ENCODE results near the gene CUL3. TPM values are rescaled to one million over a fixed set of nuclear protein-coding genes. Genes with fewer than 3 reads are reported as not detected.

The CUL3 gene
- 65.9 TPM for total RNA-seq (2013)
- polyA plus RNA-seq, result 10 to 100 TPM; 12.3 to 28.7 (median 12.9) TPM
- 17.5 and 29.4 TPM in 2 replicates for polyA minus RNA-seq
- total RNA-seq, result 96.3 to 170 (median 125) reads per million in 11 experiments

DNA sequence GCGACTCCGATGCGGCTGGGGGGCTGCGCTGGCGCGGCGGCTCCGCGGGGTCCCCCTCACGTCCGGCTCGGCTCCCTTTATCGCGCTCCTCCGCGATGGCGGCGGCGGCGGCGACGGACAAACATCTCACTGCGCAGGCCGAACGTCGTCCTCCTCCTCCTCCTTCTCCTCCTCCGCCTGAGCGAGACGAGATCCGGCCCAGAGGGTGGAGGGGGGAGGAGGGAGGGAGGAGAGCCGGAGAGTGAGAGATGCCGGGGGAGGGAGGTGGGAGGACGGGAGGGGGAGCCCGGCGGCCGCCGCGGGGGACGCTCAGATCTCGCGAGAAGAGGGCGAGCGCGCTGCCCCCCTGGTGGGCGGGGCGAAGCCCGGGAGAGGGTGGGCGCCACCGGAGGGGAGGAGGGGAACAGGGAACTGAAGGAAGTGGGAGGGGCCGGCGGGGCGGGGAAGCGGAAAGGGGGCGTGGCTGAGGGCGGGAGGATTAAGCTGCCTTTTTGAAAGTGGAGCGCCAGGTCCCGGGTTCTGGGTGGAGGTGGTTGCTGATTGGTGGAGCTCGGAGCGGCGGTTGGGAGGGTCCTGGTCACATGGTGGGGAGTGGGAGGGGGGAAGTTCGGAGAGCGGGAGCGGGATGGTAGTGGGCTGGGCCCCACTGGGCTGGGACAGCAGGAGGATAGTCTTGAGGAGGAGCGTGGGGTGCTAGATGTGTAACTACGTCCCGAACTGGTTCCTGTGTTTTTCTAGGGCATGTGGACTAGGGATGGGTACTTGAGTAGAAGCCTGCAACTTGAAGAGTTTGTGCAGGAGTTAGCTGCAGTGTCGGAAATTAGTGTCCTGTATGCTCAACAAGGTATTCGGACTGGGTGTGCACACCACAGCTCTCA lies at the start of gene CUL3:
Gene CUL3 (minus strand): TSS at position 153 of the 878 bp plus-strand sequence. CDS start 354 bp downstream, outside the sequence.
- peak within 1 kb of the TSS; percentile 80 for H3K9ac ChIP-seq (ENCODE audit: insufficient read depth, low read length, poor library complexity, severe bottlenecking)
- peaks cover 0 to 2% of the 10 kb centered on the region in 2 donors for H3K36me3 ChIP-seq (replicated peaks in 1 of 2; ENCODE audit: control insufficient read depth in 1 of 2, insufficient read depth in 2 of 2, low read length in 2 of 2)
- H3K4me3 ChIP-seq (replicated peaks in 1 of 3; ENCODE audit: low read depth in 2 of 3, low read length in 3 of 3), result peak within 1 kb of the TSS; percentile 92 to 99 (median 94)
- under 1% methylated on average over 48 of the region's 68 CpGs for WGBS (ENCODE audit: insufficient coverage)
- Mint-ChIP-seq H3K9me3 (peaks cover 0 to 2% (median 0%) of the 10 kb centered on the region in 7 donors), H3K27me3 (ENCODE audit: low read depth in 3 of 3) (peaks cover 0 to 2% (median 0%) of the 10 kb centered on the region in 3 donors), H3K4me3 (peak within 1 kb of the TSS; percentile 99), H3K4me1 (peaks cover 37% of the 10 kb centered on the region), H3K36me3 (peaks cover 2 to 11% of the 10 kb centered on the region in 2 donors), H3K27ac (peak within 1 kb of the TSS; percentile 93 to 98 (median 97))
- TF ChIP-seq, protein P1, sequence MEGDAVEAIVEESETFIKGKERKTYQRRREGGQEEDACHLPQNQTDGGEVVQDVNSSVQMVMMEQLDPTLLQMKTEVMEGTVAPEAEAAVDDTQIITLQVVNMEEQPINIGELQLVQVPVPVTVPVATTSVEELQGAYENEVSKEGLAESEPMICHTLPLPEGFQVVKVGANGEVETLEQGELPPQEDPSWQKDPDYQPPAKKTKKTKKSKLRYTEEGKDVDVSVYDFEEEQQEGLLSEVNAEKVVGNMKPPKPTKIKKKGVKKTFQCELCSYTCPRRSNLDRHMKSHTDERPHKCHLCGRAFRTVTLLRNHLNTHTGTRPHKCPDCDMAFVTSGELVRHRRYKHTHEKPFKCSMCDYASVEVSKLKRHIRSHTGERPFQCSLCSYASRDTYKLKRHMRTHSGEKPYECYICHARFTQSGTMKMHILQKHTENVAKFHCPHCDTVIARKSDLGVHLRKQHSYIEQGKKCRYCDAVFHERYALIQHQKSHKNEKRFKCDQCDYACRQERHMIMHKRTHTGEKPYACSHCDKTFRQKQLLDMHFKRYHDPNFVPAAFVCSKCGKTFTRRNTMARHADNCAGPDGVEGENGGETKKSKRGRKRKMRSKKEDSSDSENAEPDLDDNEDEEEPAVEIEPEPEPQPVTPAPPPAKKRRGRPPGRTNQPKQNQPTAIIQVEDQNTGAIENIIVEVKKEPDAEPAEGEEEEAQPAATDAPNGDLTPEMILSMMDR (IDR thresholded peaks at IDR 0.05), result no peak
- H4K20me1 ChIP-seq (ENCODE audit: insufficient read depth, low read length), result peaks cover 41% of the 10 kb centered on the region
- H3K27me3 ChIP-seq (ENCODE audit: control insufficient read depth in 2 of 2, insufficient read depth in 2 of 2, low read length in 2 of 2), result no peaks in the 10 kb centered on the region
- H3K4me2 ChIP-seq (replicated peaks; ENCODE audit: extremely low read depth, low read length, poor library complexity, severe bottlenecking), result peak within 1 kb of the TSS; percentile 98
- peak within 1 kb of the TSS; percentile 79 for H2AFZ ChIP-seq (ENCODE audit: insufficient read depth, low read depth, low read length, poor library complexity, severe bottlenecking)
- H3K9me3 ChIP-seq (replicated peaks in 1 of 2; ENCODE audit: control insufficient read depth in 1 of 2, insufficient read depth in 1 of 2, low read length in 2 of 2), result no peaks in the 10 kb centered on the region
- peaks cover 32 to 38% of the 10 kb centered on the region in 2 donors for H3K4me1 ChIP-seq (ENCODE audit: control insufficient read depth in 1 of 2, insufficient read depth in 2 of 2, low read length in 2 of 2)
- intact Hi-C loops (cut with micrococcal nuclease), result loop anchor here in 1 of 2 donors (10.0 kb wide), 1 partner anchor 631 kb away; the partner anchor contains the start of gene MRPL44
- peak within 1 kb of the TSS; percentile 79 to 88 for H3K27ac ChIP-seq (ENCODE audit: low read depth in 1 of 2, low read length in 2 of 2)
- peak; percentile 91 to 98 (median 97) for DNase-seq
- H3K79me2 ChIP-seq (ENCODE audit: insufficient read depth, low read length), result peaks cover 47% of the 10 kb centered on the region

DNA sequence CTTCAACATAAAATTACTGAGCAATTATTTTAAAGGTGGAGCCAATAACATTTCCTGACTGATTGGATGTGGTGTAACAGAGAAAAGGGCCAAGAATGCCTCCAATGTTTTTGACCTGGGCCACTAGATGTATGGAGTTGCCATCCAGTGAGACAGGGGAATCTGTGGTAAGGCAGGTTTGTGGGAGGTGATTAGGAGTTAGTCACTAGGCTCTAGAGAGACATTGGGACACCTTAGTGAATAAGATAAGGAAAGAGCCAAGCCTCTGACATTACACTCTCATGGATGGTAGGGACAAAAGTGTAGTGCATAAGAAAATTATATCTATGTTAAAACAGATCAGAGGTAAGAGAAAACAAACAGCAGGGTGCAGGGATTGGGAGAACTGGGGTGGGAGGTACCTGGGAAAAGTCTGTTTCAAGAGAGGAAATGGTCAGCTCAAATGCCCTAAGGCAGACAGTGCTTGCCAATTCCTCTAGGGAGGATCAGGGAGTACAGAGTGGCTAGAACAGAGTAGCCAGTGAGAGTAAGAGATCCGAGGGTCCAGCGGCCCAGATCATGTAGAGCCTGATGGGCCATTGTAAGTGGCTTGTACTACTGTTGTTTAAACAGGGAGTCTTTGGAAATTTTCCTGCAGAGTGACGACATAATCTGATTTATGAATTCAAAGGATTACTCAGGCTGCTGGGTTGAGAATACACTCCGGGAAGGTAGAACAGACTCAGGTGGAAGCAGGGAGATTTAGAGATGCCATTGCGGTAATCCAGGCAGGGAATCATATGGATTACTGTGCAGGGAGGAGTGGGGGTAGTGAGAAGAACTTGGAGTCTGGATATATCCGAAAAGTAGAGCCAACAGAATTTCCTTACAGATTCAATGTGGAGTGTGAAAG lies 45.7 kb upstream of the CUL3 start:
- Histone ChIP-seq H3K36me3 (replicated peaks in 1 of 2; ENCODE audit: control insufficient read depth in 1 of 2, insufficient read depth in 2 of 2, low read length in 2 of 2) (no peaks in the 10 kb centered on the region), H3K9me3 (replicated peaks in 1 of 2; ENCODE audit: control insufficient read depth in 1 of 2, insufficient read depth in 1 of 2, low read length in 2 of 2) (no peaks in the 10 kb centered on the region), H3K27me3 (ENCODE audit: control insufficient read depth in 2 of 2, insufficient read depth in 2 of 2, low read length in 2 of 2) (no peaks in the 10 kb centered on the region), H2AFZ (ENCODE audit: insufficient read depth, low read depth, low read length, poor library complexity, severe bottlenecking) (no peak overlapping the region), H3K4me1 (ENCODE audit: control insufficient read depth in 1 of 2, insufficient read depth in 2 of 2, low read length in 2 of 2) (no peaks in the 10 kb centered on the region), H3K79me2 (ENCODE audit: insufficient read depth, low read length) (no peaks in the 10 kb centered on the region), H4K20me1 (ENCODE audit: insufficient read depth, low read length) (no peaks in the 10 kb centered on the region), H3K27ac (ENCODE audit: low read depth in 1 of 2, low read length in 2 of 2) (no peak overlapping the region), H3K4me3 (replicated peaks in 1 of 3; ENCODE audit: low read depth in 2 of 3, low read length in 3 of 3) (no peak overlapping the region), H3K9ac (ENCODE audit: insufficient read depth, low read length, poor library complexity, severe bottlenecking) (no peak overlapping the region), H3K4me2 (replicated peaks; ENCODE audit: extremely low read depth, low read length, poor library complexity, severe bottlenecking) (no peak overlapping the region)
- Mint-ChIP-seq H3K36me3 (no peaks in the 10 kb centered on the region), H3K27me3 (ENCODE audit: low read depth in 3 of 3) (peaks cover 0 to 2% (median 0%) of the 10 kb centered on the region in 3 donors), H3K4me1 (no peaks in the 10 kb centered on the region), H3K4me3 (no peak overlapping the region), H3K9me3 (no peaks in the 10 kb centered on the region), H3K27ac (no peak overlapping the region)
- no peak for DNase-seq
- 93% methylated on average over 6 of the region's 6 CpGs for WGBS (ENCODE audit: insufficient coverage)
- TF ChIP-seq, protein P1 (IDR thresholded peaks at IDR 0.05), result no peak
- intact Hi-C loops (cut with micrococcal nuclease), result no loop called here
